AG08395 (cell line): ENCODE measurements around the gene IKZF1.

Source experiments
- DNase-seq: peaks from one replicate; pipeline ENCODE4 v3.0.0; 2012; ENCODE audit warnings: mixed read lengths, low spot score

Gene IKZF1

DNA sequence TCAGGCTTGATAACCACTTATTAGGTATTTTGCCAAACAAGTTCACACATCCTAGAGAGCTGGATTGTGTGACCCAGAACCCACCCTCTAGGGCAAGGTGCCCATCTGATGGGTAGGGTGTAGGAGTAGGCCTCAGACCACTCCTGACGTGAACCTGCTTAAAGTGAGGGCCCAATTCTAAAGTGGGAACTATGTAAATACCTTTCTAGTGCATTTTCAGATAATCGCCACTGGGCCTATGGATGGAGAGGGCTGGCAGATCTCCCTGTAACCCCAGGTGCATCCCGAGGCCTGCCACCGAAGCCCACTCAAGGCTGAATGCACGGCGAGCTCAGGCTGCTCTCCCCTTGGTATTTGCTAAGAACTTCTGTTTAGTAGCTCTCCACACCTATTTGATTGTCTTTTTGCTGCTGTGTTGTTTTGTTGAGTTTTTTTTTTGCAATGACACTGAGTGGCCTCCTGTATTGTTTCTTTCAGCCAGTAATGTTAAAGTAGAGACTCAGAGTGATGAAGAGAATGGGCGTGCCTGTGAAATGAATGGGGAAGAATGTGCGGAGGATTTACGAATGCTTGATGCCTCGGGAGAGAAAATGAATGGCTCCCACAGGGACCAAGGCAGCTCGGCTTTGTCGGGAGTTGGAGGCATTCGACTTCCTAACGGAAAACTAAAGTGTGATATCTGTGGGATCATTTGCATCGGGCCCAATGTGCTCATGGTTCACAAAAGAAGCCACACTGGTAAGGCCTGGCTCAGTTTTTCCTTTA is 71.7 kb downstream of the IKZF1 start:
- DNase-seq: no peak

DNA sequence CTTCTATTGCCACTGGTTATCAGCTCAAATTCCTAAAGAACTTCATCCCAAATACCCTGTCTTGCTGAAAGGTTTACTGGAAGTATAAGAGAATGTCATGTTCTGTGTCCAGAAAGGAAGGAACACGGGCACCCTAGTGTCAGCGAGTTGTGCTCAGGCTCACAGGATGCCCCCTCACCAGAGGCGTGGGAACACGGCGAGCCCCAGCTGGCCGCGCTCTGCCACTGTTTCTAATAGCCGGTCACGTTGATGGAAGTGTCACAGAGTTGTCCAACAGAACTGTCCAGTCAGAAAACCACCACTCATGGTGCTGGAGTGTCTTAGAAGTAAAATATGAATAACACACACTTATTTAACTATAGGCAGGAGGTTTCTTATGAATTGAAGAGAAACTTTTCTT is 72.8 kb downstream of the IKZF1 start:
- DNase-seq: no peak

DNA sequence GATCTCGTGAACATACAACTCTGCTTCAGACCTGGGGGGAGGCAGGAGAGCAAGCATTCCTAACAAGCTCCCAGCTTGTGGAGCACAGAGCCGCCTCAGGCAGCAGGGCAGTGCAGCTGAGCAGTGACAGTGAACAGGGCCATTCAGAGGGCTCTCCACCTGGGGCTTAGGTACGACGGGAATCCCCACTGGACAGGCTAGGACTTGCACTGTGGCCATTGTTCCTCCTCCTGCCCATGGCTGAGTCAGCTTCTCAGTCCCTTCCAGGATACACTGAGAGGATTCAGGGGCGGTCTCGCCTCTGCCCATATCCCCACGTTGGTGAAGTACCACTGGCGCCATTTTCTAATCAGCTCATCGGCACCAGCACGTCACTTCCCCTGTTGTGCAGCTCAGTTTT is 74.6 kb downstream of the IKZF1 start:
- no peak for DNase-seq

DNA sequence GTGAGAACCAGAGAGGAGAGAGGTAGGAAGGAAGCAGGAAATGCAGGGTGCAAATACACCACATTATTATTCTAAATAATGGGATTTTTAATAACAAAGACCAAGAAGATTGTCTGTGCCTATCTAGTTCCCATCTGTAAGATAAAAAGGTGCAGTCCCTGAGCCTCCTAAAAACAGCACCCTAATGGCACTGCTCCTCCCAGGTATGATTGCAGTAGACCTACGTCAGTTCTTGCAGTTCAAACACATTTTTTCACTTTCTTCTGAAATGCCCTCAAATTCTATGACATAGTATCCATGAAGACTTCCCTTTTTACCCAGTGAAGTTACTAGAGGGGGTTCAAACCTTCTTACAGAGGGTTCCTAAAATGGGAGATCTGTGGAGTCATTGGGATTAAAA is 75.0 kb downstream of the IKZF1 start:
- no peak for DNase-seq

DNA sequence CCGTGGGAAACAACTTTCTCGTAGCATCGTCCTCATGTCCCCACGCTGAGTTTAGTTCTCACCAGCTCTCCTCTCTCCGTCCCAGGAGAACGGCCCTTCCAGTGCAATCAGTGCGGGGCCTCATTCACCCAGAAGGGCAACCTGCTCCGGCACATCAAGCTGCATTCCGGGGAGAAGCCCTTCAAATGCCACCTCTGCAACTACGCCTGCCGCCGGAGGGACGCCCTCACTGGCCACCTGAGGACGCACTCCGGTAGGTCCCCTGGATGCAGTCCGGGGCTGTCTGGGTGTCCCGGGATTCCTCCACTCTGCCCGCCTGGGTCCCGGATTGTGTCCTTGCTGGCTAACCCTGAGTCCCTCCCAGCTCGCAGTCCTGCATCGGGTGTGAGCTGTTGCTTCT is 77.9 kb downstream of the IKZF1 start:
- no peak for DNase-seq

DNA sequence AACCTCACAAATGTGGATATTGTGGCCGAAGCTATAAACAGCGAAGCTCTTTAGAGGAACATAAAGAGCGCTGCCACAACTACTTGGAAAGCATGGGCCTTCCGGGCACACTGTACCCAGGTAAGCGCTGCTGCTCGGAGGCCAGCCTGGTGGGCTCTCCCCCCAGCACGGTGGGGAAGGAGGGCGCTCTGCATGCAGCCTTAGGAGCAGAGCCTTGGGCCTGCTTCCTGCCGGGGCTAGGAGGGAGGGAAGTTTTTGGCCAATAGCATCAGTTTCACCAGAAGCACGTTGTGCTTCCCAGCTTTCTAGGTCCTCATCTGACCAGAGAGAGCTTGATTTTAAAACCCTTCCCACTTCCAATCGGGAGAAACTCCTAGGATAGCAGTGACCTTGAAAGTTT is 82.8 kb downstream of the IKZF1 start:
- no peak for DNase-seq

DNA sequence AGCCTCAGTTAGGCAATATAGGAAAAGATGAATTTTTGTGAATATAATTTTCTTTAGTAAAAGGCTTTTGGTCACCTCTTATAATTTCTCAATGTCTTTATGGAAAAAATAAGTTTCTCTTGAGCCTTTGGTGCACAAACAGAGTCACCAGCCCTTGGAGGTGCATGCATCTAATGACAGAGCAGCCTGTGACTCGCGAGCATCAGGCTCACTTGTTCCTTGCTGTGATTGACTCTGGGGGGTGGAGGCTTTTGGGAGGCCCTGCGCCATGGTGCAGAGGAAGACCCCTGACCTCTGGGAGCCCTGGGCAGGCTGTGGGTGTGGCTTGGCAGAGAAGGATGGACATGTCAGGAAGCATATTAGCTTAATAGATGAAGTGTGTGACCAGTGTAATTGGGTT is 85.4 kb downstream of the IKZF1 start:
- no peak for DNase-seq

DNA sequence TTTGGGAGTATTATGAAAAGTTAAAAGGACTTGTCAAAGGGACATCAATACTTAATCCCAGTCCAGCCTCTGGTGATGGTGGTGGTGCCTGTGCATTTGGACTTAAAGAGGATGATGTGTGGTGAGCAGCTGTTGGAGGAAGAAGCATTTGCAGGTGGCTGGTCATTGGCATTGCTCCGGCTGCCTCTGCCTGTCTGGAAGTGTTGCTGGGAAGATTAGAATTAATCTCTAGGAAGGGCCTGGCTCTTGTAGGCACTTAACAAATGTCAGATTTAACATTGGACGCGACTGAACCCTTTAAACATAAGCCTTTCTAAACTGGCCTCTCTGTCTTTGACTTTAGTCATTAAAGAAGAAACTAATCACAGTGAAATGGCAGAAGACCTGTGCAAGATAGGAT is 86.9 kb downstream of the IKZF1 start:
- DNase-seq: no peak

DNA sequence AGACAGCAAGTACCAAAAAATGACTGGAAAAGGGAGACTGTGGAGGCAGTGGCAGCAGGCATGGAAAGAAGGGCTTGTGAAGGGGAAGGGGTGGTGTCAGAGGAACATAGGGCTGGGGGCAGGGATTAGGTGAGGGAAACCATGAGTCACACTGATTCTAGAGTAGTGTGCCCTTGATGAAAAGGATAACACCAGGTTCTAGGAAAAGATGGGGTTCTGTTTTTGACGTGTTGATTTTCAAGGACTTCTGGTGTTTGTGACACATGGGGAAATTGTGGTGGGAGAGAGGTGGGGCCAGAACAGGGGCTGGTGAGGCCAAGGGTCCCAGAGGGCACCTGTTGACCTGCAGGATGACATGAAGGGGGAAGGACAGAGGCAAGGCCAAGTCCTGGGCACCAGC is 88.6 kb downstream of the IKZF1 start:
- DNase-seq: no peak

DNA sequence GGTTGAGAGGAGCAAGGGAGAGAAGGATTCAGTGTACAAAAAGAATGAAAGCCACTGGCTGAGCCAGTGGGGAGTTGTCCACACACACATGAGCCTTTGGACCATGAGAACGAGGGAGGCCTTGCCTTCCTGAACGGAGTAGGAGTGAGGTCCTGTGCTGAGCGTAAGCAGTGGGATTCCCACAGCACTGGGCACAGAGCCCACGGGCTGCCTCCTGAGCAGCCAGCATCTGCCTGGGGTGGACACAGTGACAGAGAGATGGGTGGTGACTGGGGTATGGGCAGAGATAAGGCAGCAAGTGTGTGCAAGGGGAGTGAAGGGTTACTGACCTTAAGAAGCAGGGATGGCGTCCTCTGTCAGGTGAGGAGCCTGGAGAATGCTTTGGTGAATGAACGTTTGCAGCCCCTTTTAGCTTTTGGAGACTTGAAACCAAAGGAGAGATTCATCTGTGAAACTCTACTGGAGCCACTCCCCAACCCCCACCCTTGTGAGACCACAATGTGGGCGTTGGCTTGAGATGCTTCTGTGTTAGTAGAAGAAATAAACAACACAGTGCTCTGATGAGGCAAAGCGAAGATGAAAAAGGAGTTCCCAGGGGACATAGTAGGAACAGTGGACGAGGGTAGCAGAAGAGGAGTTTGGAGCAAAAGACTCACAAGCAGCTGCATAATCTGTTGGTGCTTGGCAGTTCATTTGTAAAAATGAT is 89.2 kb downstream of the IKZF1 start:
- DNase-seq: no peak

DNA sequence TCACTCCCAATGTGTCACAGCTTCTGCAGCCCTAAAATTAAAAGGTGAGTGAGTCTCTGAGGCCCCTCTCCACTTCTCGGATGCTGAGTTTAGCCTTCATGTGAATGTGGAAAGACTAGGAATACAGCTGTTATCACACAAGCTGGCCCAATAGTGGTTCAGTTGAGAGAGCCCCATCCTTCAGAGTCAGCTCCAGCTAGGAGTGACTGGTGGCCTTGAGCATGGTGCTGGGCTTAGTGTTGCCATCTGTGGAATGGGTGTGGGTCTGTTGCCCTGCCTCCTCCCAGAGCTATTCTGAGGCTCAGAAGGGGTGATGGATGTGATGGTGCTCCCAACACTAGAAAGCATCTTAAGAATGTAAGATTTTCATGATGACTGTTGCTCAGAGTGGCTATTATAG is 89.8 kb downstream of the IKZF1 start:
- no peak for DNase-seq

DNA sequence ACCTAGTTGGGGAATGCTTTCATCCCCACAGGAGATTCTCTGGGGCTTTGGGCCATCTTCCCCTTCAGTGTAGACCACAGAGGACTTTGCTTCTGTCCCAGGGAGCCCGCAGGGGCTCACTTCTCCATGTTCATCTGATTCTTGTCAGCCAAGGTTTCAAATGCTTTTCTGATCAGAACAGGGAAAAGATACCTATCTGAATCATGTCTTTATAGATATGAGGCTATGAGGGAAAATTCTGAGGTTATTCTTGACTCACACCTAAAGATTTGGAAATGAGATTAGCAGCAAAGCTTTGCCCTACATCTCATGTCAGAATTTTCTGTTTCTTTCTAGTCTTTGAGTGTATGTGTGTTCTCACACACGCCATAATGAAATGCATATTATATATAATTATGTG is 92.3 kb downstream of the IKZF1 start:
- no peak for DNase-seq

DNA sequence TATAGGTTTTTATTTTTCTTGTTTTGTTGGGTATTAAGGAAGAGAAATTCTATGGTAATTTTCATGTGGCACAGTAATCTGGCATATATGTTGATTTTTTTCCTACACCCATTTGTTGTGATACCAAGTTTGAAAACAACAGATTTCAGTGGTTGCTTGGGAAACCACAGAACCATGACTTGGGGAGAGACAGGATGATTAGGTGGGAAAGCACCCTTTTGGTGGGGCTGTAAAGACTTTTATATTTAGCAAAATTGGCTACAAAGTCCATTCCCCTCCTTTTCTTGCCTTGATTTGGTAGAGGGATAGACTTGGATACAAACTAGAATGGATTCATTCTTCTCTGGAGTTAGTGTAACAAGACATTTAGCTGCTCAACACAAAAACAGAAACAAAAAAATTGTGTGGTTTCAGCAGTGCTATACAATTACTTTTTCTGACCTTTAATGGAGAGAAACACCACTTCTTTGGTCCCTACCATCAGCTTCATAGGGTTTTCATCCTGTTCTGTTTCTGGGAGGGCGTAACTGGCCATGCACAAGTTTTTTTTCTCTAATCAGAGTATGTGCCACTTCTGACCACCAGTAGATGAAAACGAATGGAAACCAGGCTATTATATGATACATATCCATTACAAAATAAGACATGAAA is 92.9 kb downstream of the IKZF1 start:
- DNase-seq: no peak

DNA sequence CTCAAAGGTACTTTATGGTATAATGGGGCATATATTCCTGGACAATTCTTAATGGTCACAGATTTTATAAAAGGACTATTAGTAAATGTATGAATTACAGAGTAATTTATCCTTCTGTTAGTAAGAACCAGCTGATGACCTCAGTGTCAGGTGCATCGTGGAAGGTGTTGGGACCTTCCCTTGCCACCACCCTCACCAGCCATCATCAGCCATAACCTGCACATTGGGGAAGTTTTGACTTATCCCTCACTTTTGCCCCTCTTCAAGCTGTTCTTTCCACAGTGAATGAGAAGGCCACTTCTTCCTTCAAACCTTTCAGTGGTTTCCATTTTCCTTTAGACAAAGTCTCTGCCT is 93.4 kb downstream of the IKZF1 start:
- no peak for DNase-seq

DNA sequence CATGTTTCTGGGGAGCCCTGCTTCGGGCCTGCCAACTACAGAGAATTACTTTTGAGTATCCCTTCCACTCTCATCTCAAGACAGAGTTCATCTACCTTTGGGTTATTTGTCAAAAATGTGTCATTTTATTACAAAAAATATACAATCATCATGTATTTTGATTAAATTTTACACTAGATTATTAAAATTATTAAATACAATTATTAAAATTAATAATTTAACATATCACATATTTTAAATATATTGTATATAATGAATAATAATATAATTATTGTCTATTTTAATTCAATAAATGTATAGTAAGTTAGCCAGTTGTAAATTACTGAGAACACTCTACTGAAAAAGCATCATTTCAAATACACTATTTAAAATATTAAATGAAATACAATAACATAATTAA is 94.7 kb downstream of the IKZF1 start:
- no peak for DNase-seq

DNA sequence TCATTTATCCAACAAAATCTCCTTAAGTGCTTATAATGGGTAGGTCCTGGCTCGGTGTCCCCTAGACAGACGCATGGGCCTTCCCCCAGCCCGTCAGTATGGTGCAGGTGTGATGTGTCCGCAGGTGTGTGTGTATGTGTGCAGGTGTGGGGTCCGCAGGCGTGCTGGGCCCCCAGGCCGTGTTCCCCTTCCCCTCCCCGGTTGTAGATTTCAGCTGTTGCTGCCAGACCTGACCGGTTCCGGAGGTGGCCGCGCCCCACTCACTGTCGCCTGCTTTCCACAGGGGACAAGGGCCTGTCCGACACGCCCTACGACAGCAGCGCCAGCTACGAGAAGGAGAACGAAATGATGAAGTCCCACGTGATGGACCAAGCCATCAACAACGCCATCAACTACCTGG is 95.1 kb downstream of the IKZF1 start:
- DNase-seq: no peak

DNA sequence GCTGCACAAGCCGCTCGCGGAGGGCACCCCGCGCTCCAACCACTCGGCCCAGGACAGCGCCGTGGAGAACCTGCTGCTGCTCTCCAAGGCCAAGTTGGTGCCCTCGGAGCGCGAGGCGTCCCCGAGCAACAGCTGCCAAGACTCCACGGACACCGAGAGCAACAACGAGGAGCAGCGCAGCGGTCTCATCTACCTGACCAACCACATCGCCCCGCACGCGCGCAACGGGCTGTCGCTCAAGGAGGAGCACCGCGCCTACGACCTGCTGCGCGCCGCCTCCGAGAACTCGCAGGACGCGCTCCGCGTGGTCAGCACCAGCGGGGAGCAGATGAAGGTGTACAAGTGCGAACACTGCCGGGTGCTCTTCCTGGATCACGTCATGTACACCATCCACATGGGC is 95.6 kb downstream of the IKZF1 start:
- no peak for DNase-seq

DNA sequence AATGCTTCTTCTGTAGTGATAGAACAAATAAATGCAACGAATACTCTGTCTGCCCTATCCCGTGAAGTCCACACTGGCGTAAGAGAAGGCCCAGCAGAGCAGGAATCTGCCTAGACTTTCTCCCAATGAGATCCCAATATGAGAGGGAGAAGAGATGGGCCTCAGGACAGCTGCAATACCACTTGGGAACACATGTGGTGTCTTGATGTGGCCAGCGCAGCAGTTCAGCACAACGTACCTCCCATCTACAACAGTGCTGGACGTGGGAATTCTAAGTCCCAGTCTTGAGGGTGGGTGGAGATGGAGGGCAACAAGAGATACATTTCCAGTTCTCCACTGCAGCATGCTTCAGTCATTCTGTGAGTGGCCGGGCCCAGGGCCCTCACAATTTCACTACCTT is 99.9 kb downstream of the IKZF1 start:
- no peak for DNase-seq

DNA sequence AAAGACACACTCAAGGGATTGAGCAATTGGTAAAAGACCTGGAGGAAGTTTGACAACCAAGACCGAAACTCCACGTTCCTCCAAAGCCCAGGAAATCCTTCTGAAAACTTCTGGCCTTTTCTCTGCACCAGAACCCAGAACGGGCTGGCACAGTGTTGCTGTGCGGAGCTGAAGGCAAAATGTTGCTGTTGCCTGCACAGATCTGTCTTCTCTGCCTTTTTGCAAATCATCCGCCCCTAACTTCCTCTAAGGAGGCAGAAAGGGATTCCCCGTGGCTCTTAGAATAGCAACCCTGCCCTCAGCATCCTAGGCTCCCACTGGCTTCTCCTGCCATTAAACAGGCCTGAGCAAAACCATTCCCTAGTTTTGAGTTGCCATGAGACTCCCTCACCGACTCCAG is 100.7 kb downstream of the IKZF1 start:
- DNase-seq: no peak

DNA sequence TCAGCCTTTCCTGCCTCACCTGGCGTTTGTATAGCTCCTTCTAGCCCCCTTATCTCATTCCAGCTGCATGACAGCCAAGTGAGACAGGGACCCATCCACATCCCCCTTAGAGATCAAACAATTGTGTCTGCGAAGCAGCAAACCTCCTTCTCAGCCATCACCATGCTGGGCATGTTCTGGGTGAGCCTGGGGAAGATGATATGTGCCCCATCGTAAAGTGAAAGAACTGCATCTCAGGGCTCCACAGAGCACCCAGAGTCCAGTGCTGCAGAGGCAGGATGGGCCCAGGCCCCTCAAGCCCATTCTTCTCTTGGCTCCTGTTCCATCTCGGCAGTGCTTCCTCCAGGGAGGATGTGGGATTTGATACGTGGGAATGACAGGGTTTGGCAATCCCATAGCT is 102.4 kb downstream of the IKZF1 start:
- no peak for DNase-seq

DNA sequence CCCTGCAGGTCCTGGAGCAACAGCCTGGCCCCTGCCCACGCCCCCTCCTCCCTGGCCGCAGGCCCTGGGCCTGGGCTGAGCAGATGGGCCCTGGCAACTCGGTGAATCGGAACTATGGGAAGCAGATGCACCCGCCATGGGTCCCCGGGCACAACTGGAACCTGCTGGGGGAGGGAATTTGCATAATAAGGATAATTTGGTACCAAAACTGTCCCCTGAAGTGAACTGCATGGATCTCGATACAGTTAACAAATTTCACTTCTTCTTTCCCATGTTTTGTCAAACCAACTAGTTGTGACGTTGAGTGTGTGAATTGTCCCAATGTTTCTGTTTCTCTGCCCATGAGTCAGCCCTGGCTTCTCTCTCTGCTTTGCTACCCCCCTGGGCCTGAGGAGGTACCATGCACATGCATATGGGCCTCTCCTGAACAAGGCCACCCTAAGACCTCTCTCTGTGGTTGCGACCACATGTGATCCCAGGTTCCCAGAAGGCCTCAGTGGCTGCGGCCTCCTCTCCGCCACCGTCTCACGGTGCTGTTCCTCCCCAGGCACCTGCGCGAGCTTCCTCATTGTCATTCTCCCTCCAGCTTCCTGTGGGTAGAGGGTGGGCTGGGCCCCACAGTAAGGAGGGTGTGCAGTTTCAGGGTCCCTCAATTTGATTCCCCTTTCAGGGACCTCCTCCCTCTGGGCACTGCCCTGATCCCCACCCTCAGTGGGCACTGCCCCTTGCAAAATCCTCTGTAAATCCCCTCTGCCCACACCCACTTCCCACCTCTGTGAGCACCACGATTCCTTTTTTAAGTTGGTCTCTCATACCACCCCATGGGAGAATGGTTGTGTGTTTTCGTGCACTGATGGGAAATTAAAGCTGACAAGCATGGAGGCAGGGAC is 105.6 kb downstream of the IKZF1 start:
- DNase-seq: no peak

DNA sequence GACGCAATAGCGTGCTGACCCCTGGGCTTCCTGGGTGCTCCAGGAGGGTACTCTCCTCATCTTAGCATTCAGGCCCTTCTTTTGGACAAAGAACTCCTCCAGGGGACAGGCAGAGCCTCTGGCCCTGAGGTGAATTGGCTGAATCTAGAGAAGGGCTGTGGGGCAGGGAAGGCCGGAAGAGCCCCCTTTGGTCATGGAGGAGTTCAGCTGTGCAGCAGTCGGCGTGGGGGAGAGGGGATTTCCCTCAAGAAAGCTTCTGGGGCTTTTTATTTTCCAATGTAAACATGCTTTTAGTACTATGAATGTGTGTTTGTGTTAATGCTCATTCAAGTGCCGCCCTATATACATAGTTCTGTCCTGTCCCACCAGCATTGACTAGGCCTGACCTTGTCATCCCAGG is 106.8 kb downstream of the IKZF1 start:
- no peak for DNase-seq

DNA sequence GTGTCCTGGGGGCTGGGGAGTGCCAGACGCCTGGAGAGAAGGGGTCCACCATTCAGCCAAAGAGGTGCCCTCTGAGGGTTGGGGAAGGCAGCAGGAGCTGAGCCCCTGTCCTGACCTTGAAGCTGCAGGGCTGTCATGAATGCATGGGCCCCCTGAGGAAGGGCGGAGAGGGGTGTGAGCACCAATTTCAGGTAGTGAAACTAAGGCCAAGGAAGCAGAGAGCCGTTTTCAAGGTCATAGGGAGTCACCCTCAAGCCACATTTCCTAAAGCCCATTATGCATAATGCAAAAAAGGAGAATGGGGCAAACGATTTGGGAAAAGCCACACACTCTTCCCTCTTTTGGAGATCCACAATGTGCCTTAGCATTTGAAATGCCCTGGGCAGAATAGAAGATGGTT is 108.5 kb downstream of the IKZF1 start:
- no peak for DNase-seq
